Measurements from ENCODE around the gene CBX2.

The CBX2 gene

GRCh38 chr17:79749958-79750357 is 28.0 kb upstream of the CBX2 start:
- no peaks in the 10 kb centered on the region for H3K4me1 ChIP-seq (ENCODE audit: control insufficient read depth, low read length)
- peaks cover 6% of the 10 kb centered on the region; the same call in 1 of the 2 replicates for H3K27me3 ChIP-seq (ENCODE audit: control insufficient read depth, low read length)
- no peak overlapping the region for H3K4me2 ChIP-seq (ENCODE audit: low read length)
- H3K4me3 ChIP-seq (ENCODE audit: low read length), result no peak overlapping the region
- peaks cover 7% of the 10 kb centered on the region; the same call in 1 of the 2 replicates for H3F3A ChIP-seq (ENCODE audit: control insufficient read depth, insufficient read depth)
- TF ChIP-seq EZH2phosphoT487 (IDR thresholded peaks at IDR 0.05; ENCODE audit: borderline replicate concordance, low read length) (no peak), CTCF (IDR thresholded peaks at IDR 0.05; ENCODE audit: low read depth, low read length, poor library complexity, severe bottlenecking) (no peak)
- H3K9me2 ChIP-seq (replicated peaks; ENCODE audit: control insufficient read depth, low read length), result no peaks in the 10 kb centered on the region
- H3K36me3 ChIP-seq (ENCODE audit: control insufficient read depth, low read length), result no peaks in the 10 kb centered on the region
- no peak overlapping the region for H3K27ac ChIP-seq (ENCODE audit: low read depth, low read length)
- H3K9me3 ChIP-seq (ENCODE audit: control insufficient read depth, insufficient read depth, low read length), result no peaks in the 10 kb centered on the region
- no peaks in the 10 kb centered on the region for H4K20me1 ChIP-seq (ENCODE audit: control insufficient read depth, insufficient read depth, low read depth, low read length)
- H3K79me2 ChIP-seq (ENCODE audit: control insufficient read depth, low read length), result no peaks in the 10 kb centered on the region

GRCh38 chr17:79750650-79751545 is 27.1 kb upstream of the CBX2 start:
- peaks cover 7% of the 10 kb centered on the region; the same call in 1 of the 2 replicates for H3F3A ChIP-seq (ENCODE audit: control insufficient read depth, insufficient read depth)
- no peaks in the 10 kb centered on the region for H3K36me3 ChIP-seq (ENCODE audit: control insufficient read depth, low read length)
- no peaks in the 10 kb centered on the region for H3K9me3 ChIP-seq (ENCODE audit: control insufficient read depth, insufficient read depth, low read length)
- H3K4me3 ChIP-seq (ENCODE audit: low read length), result no peak overlapping the region
- no peaks in the 10 kb centered on the region for H3K79me2 ChIP-seq (ENCODE audit: control insufficient read depth, low read length)
- H3K4me1 ChIP-seq (ENCODE audit: control insufficient read depth, low read length), result no peaks in the 10 kb centered on the region
- TF ChIP-seq CTCF (IDR thresholded peaks at IDR 0.05; ENCODE audit: low read depth, low read length, poor library complexity, severe bottlenecking), result no peak
- no peak for TF ChIP-seq EZH2phosphoT487 (IDR thresholded peaks at IDR 0.05; ENCODE audit: borderline replicate concordance, low read length)
- no peaks in the 10 kb centered on the region for H3K9me2 ChIP-seq (replicated peaks; ENCODE audit: control insufficient read depth, low read length)
- H3K27me3 ChIP-seq (ENCODE audit: control insufficient read depth, low read length), result peaks cover 6% of the 10 kb centered on the region; the same call in 1 of the 2 replicates
- no peak overlapping the region for H3K27ac ChIP-seq (ENCODE audit: low read depth, low read length)
- no peaks in the 10 kb centered on the region for H4K20me1 ChIP-seq (ENCODE audit: control insufficient read depth, insufficient read depth, low read depth, low read length)
- no peak overlapping the region for H3K4me2 ChIP-seq (ENCODE audit: low read length)

GRCh38 chr17:79752175-79752574 is 25.8 kb upstream of the CBX2 start:
- peaks cover 7% of the 10 kb centered on the region; the same call in 1 of the 2 replicates for H3F3A ChIP-seq (ENCODE audit: control insufficient read depth, insufficient read depth)
- H3K9me2 ChIP-seq (replicated peaks; ENCODE audit: control insufficient read depth, low read length), result no peaks in the 10 kb centered on the region
- no peaks in the 10 kb centered on the region for H4K20me1 ChIP-seq (ENCODE audit: control insufficient read depth, insufficient read depth, low read depth, low read length)
- H3K4me2 ChIP-seq (ENCODE audit: low read length), result no peak overlapping the region
- no peaks in the 10 kb centered on the region for H3K79me2 ChIP-seq (ENCODE audit: control insufficient read depth, low read length)
- H3K36me3 ChIP-seq (ENCODE audit: control insufficient read depth, low read length), result no peaks in the 10 kb centered on the region
- TF ChIP-seq CTCF (IDR thresholded peaks at IDR 0.05; ENCODE audit: low read depth, low read length, poor library complexity, severe bottlenecking) (no peak), EZH2phosphoT487 (IDR thresholded peaks at IDR 0.05; ENCODE audit: borderline replicate concordance, low read length) (no peak)
- peaks cover 6% of the 10 kb centered on the region; the same call in 1 of the 2 replicates for H3K27me3 ChIP-seq (ENCODE audit: control insufficient read depth, low read length)
- H3K4me3 ChIP-seq (ENCODE audit: low read length), result no peak overlapping the region
- no peaks in the 10 kb centered on the region for H3K9me3 ChIP-seq (ENCODE audit: control insufficient read depth, insufficient read depth, low read length)
- H3K4me1 ChIP-seq (ENCODE audit: control insufficient read depth, low read length), result no peaks in the 10 kb centered on the region
- H3K27ac ChIP-seq (ENCODE audit: low read depth, low read length), result no peak overlapping the region

Measured in DOHH2 (cell line).